ENCODE measurements around the gene KRT81. TPM values are rescaled to one million over a fixed set of nuclear protein-coding genes. Genes with fewer than 3 reads are reported as not detected.

The KRT81 gene
- total RNA-seq, 1 donor from 2014 or later, result not detected

- Histone ChIP-seq H3F3A (ENCODE audit: low read depth) (no peaks in the 10 kb centered on the region), H3K79me2 (ENCODE audit: low read depth) (no peaks in the 10 kb centered on the region), H3K36me3 (no peaks in the 10 kb centered on the region), H3K9ac (no peak overlapping the region), H3K4me1 (peaks cover 8% of the 10 kb centered on the region), H3K4me3 (no peak overlapping the region), H2AFZ (replicated peaks) (peak overlapping the region; percentile 99), H3K4me2 (peak overlapping the region; percentile 81), H3K27me3 (peaks cover 19% of the 10 kb centered on the region), H3K9me3 (ENCODE audit: low read depth) (no peaks in the 10 kb centered on the region), H3K27ac (no peak overlapping the region), H4K20me1 (ENCODE audit: low read depth) (no peaks in the 10 kb centered on the region)
- Mint-ChIP-seq H3K9me3 (no peaks in the 10 kb centered on the region), H3K4me1 (peaks cover 25% of the 10 kb centered on the region), H3K27ac (peak overlapping the region; percentile 76), H3K4me3 (peak overlapping the region; percentile 47), H3K27me3 (ENCODE audit: insufficient read depth, low read depth) (peaks cover 7% of the 10 kb centered on the region), H3K36me3 (no peaks in the 10 kb centered on the region)
- TF ChIP-seq CTCF (IDR thresholded peaks at IDR 0.05), result no peak
- TF ChIP-seq EZH2phosphoT487 (IDR thresholded peaks at IDR 0.05), result no peak
- no peak for TF ChIP-seq EZH2 (IDR thresholded peaks at IDR 0.05)
- peak; percentile 46 for DNase-seq (ENCODE audit: low spot score)
Observed at GRCh38 chr12:52279422-52280318, 11.7 kb downstream of the KRT81 start.

- Histone ChIP-seq H3K27me3 (peaks cover 25% of the 10 kb centered on the region), H3K79me2 (ENCODE audit: low read depth) (no peaks in the 10 kb centered on the region), H4K20me1 (ENCODE audit: low read depth) (no peaks in the 10 kb centered on the region), H3K9ac (no peak overlapping the region), H3K36me3 (no peaks in the 10 kb centered on the region), H3K4me2 (peak overlapping the region; percentile 81), H2AFZ (replicated peaks) (peak overlapping the region; percentile 99), H3K4me1 (peaks cover 8% of the 10 kb centered on the region), H3K4me3 (peak overlapping the region; percentile 43), H3F3A (ENCODE audit: low read depth) (no peaks in the 10 kb centered on the region), H3K9me3 (ENCODE audit: low read depth) (no peaks in the 10 kb centered on the region), H3K27ac (no peak overlapping the region)
- peak; percentile 83 for DNase-seq (ENCODE audit: low spot score)
- TF ChIP-seq CTCF (IDR thresholded peaks at IDR 0.05) (peak; percentile 92), EZH2 (IDR thresholded peaks at IDR 0.05) (no peak), EZH2phosphoT487 (IDR thresholded peaks at IDR 0.05) (no peak)
- Mint-ChIP-seq H3K4me3 (peak overlapping the region; percentile 73), H3K27ac (peak overlapping the region; percentile 75), H3K9me3 (no peaks in the 10 kb centered on the region), H3K36me3 (no peaks in the 10 kb centered on the region), H3K4me1 (peaks cover 25% of the 10 kb centered on the region), H3K27me3 (ENCODE audit: insufficient read depth, low read depth) (peaks cover 8% of the 10 kb centered on the region)
Observed at GRCh38 chr12:52278575-52279421, 12.5 kb downstream of the KRT81 start.

GRCh38 chr12:52277486-52278245, 13.7 kb downstream of the KRT81 start:
- H3K27me3 ChIP-seq, result peaks cover 36% of the 10 kb centered on the region
- no peaks in the 10 kb centered on the region for H3K9me3 ChIP-seq (ENCODE audit: low read depth)
- H2AFZ ChIP-seq (replicated peaks), result no peak overlapping the region
- no peak for TF ChIP-seq CTCF (IDR thresholded peaks at IDR 0.05)
- no peak for TF ChIP-seq EZH2 (IDR thresholded peaks at IDR 0.05)
- TF ChIP-seq EZH2phosphoT487 (IDR thresholded peaks at IDR 0.05), result no peak
- no peak for DNase-seq (ENCODE audit: low spot score)
- H3K4me3 ChIP-seq, result no peak overlapping the region
- H3F3A ChIP-seq (ENCODE audit: low read depth), result no peaks in the 10 kb centered on the region
- peak overlapping the region; percentile 51 for H3K4me3 Mint-ChIP-seq
- H3K27ac ChIP-seq, result no peak overlapping the region
- H3K79me2 ChIP-seq (ENCODE audit: low read depth), result no peaks in the 10 kb centered on the region
- no peaks in the 10 kb centered on the region for H3K9me3 Mint-ChIP-seq
- peaks cover 5% of the 10 kb centered on the region for H3K27me3 Mint-ChIP-seq (ENCODE audit: insufficient read depth, low read depth)
- no peaks in the 10 kb centered on the region for H3K36me3 ChIP-seq
- H3K4me1 Mint-ChIP-seq, result peaks cover 24% of the 10 kb centered on the region
- peak overlapping the region; percentile 57 for H3K27ac Mint-ChIP-seq
- no peak overlapping the region for H3K9ac ChIP-seq
- H3K4me1 ChIP-seq, result peaks cover 8% of the 10 kb centered on the region
- no peaks in the 10 kb centered on the region for H3K36me3 Mint-ChIP-seq
- H4K20me1 ChIP-seq (ENCODE audit: low read depth), result no peaks in the 10 kb centered on the region
- no peak overlapping the region for H3K4me2 ChIP-seq

Data from neural progenitor cell (in vitro differentiated cells).